NK-92 treated with Interleukin-12 subunit alpha and Interleukin-12 subunit beta, amount 100 ng/mL, for 24 hours (cell line): Measurements from ENCODE around the gene HHIPL1.

Experiments
- DNase-seq: peaks from one replicate; lab custom pipeline; 2025; lab: John Stamatoyannopoulos, UW

HHIPL1 gene

DNA sequence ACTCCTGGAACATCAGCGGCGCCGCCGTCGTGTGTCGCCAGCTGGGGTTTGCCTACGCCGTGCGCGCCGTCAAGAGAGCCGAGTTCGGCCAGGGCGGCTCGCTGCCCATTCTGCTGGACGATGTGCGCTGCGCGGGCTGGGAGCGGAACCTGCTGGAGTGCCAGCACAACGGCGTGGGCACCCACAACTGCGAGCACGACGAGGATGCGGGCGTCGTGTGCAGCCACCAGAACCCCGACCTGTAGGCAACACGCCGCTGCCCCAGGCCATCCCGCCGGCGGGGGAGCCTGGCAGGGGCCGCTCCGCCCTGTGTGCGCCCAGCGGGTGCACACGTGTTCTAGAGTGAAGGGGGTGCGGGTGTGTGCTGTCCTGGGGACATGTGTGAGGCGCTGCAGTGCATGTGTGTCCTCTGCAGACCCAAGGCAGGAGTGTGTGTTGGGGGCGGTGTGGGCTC is 30.5 kb downstream of the HHIPL1 start:
- DNase-seq = no peak

DNA sequence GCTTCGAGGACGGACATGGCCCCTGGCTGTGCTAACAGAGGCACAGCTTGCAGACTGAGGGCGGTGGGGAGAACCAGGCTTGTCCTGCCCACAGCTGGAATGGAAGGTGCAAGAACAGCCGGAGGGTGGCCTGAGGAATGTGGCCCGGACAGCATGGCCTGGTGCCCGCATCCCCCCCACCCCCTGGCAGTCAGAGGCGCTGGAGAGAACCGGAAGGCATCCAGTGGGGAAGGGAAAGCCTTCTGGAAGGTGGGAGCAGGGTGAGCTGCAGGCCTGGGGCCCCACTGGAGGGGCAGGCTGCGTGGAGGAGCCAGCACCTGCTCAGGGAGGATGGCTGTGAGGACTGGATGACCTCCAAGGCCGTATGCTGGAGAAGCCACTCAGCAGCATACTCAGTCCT is 31.0 kb downstream of the HHIPL1 start:
- no peak for DNase-seq

DNA sequence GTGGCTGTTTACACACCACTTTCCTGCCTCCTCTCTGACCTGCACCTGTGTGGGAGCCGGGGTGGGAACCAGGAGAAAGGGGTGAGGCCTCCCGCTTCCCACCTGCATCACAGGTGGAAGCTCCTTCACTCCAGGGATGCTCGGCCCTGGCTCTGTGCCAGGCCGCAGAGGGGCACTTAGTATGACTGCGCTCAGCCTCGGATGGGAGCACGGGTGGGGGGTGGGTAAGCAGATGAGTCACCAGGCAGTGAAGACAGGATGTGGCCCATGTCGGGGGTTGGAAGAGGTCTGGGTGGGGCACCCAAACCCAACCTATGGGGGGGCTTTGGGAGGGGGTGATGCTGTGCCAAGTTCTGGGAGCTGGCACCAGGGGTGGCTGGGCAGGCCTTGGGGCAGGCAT is 31.7 kb downstream of the HHIPL1 start:
- DNase-seq = no peak

DNA sequence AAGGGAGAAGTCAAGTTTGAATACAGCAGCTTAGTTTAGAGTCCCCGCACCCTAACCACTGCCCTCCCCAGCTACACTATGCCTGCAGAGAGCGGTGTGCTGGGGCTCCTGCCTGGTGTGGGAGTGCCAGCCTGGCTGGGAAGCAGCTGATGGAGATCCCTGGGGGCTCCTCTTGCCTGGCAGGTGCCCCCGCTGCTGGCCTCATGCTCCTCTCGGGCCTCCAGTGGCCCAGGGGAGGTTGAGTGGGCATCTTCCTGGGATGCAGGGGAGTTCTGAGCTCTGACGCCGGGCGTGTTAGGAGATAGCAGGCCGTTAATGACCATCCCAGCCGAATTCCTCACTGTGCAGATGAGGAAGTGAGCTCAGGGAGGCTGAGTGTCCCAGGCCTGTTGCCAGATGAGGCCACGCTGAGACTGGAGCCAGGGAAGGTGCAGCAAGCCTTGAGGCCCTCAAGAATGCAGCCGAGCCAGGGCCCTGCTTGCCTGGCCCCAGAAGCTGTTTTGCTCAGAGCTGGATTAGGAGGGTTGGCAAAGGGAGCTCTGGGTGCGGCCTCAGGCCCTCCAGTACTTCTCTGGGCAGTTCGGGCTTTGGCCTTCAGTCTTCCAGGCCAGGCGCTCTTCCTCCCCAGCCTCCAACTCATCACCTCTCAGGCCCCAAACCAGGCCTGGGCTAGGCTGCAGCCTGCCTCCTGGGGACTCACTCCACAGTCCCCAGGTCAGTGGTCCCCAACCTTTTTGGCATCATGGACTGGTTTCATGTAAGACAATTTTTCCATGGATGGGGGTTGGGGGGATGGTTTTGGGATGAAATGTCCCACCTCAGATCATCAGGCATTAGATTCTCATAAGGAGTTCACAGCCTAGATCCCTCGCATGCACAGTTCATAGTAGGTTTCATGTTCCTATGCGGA is 32.6 kb downstream of the HHIPL1 start:
- no peak for DNase-seq

DNA sequence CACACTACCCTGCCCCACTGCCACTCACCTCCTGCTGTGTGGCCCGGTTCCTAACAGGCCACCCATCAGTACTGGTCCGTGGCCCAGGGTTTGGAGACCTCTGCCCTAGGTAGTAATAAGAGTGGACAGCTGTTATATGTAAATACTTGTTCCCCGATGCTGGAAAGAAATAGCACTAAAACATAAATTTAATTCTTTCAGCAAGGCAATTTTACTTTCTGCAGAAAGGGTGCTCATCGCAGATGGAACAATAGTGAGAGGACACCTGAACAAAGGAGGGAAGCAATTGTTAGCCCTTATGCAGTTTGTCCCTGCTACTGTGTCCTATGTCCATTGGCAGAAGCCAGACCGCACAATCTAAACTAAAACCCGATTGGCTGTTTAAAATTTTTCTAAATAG is 33.3 kb downstream of the HHIPL1 start:
- no peak for DNase-seq

DNA sequence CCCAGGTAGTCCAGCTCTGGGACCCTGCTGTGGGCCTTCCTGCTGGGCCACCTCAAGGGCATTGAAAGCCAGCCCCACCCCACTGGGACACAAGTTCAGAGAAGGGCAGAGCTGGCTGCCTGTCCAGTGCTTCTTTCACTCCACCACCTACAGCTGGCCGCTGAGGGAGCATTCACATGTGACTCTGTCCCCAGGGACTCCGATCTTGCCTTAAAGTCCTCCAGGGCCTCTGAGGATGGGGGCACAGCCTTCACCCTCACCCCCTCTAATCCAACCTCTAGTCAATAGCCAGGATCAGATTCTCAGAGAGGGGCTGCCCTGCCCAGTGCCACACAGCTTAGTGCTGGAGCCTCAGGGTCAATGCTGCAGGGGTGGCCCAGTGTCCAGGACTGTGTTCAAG is 34.2 kb downstream of the HHIPL1 start:
- no peak for DNase-seq

DNA sequence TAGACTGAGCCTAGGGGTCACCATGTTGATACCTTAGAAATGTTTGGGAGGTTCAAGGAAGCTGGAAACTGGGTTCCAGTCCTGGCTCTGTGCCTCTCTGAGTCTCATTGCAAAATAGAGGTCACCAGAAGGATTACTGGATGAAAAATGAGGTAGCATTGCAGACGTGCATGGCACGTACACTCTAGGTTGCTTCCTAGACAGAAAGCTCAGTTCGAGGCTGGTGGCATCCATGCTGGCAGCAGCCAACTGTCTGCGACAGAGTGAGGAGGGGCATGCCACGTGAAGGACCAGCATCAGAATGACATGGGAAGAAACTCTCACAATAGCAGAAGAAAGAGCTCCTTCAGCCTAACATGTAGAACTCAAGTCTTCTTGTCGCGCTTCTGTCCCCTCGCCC is 34.6 kb downstream of the HHIPL1 start:
- no peak for DNase-seq

DNA sequence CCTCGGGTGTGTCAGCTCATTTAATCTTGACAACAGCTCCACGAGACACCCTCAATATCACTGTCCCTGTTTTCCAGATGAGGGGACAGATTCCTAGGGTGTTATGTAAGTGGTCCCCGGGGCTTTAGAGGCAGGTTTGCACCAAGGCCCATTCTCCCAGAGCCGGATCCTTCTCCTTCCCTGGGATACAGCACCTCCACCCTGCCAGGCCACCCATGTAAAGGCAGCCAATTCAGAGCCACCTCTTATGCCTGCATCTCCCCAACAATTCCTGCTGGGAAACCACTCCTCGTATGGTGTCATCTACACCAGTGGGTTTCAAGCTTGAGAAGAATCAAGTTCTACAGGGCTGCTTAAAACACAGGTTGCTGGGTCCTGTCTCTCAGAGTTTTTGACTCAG is 35.1 kb downstream of the HHIPL1 start:
- no peak for DNase-seq

DNA sequence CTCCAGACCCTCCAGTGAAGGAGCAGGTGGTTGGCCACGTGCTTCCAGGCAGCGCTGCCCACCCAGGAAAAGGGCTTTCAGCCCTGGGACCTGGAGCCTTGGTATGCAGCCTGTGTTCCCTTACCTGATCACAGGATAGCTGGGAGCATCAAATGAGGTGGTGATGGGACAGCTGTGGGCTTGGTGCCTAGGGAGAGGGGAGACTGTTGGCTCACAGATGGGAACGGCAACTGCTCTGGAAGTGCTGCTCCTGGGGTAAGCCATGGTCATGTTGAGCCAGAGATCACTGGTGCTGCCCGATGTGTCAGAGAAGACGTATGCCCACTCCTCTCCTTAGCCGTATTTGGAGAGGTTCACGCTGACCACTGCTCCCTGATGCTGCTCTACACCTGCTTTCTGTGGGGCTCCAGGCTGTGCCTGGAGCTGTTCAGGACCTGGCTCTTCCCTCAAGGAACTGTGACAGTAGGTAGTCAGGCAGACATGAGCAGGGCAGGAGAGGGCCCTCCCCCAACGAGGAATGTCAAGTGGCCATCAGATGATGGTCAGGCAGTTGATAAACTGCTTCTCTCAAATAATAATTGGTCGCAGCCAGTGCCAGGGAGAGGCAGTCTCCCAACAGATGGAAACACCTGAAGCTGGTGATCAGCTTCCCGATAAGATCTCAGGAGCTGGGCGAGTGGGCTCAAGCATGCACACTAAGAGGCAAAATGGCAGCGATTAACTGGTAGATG is 36.3 kb downstream of the HHIPL1 start:
- no peak for DNase-seq

DNA sequence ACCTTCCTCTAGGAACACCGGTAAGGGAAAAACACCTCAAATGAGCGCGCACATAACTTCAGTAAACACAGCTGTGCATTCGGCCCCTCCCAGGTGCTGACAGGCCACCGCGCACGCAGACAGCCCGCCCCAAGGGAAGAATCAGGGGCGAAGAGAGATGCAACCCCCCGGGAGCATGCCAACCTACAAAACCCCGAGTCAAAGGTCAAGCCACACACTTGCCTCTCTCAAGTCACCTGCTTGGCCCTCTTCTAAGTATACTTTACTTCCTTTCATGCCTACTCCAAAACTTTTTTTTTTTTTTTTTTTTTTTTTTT is 36.9 kb downstream of the HHIPL1 start:
- no peak for DNase-seq

DNA sequence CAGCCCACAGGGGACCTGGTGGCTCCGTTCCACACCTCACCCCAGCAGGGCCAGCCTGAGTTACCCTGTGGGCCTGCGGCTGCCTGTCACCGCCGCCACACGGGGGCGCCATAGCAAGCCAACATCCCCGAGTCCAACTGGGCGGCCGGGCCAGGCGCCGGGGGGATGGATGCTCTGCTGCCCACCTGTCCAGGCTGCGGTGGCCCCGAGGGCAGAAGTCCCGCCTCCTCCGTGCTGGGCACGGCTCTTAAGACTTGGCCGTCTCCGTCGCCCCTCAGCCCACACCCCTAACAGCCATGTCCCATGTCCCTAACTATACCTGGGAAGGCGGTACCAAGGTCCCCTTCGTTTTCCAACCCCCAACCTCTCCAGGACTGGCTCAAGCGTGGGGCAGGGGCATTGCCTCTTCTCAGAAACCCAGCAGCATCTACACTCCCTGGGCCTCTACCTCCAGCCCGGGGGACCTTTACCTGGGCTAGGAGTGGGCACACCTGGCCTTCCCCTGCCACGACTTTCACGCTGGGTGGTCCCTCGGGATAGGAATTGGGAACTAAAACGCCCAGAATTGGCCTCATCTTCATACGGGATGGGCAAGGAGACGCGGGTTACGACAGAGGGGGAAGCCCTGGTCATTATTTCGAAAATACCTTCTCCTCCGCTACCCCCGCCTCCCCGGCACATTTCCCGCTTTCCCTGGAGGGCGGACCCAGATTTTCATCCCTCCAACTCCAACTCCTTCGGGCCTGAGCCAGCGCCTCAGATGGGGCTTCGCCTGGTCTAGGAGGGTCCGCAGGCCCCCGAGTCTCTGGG is 38.1 kb downstream of the HHIPL1 start:
- DNase-seq = peak; percentile 72

DNA sequence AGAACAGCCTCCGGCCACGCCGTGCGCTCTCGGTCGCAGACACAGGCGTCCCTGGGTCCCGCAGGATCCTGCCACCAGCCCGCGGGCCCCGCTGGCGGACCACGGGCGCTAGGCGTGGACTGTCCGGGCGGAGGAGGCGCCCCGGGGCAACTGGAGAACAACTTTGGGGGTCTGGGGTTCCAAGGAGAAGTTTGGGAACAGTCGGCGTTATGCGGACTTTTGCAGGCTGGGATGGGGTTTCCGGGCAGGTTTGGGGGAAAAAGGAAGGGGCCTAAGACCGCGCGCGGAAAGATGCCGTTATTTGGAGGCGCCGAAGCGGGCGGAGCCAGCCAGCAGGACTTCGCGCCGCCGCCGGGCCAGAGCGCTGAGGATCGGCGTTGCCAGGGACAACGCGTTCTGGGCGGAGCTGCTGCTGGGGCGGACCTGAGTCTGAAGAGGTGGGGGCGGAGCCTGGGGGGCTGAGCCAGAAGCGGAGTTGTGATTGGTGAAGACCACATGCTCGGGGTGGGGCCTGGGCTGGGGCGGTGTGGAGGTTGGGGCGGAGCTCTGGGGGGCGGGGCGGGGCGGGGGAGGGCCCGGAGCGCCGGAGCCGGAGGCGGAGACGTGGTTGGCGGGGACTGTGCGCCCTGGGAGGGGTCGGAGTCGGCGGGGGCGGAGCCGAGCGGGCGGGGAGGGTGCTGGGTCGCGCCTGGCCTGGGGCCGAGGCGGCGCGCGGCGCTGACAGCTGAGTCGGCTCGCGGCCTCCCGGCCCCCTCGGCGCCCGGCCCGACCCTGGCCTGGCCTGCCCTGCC is 38.9 kb downstream of the HHIPL1 start, which contains the start of gene CYP46A1:
Gene CYP46A1, plus strand, starts transcription at position 680 of the 791 bp plus-strand sequence. CDS start 120 bp downstream, outside the sequence.
- DNase-seq = peak; percentile 97

DNA sequence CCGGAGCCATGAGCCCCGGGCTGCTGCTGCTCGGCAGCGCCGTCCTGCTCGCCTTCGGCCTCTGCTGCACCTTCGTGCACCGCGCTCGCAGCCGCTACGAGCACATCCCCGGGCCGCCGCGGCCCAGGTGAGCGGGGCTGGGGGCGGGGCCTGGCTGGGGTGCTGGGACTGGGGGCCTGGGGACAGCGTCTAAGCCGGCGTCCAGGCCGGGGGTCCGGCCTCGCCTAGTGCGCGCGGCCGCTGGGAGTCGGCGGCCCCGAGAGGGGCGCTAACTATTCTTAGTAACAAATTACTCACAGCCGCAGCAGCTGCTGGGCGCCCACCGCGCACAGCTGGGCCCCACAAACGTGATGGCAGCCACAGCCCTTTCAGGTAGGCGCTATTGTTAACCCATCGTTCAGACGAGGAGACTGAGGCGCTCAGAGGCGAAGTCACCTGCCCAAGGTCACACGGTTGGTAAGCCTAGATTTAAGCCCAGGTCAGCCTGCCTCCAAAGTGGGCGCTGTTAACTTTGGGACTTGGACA is 39.5 kb downstream of the HHIPL1 start:
- DNase-seq = no peak

DNA sequence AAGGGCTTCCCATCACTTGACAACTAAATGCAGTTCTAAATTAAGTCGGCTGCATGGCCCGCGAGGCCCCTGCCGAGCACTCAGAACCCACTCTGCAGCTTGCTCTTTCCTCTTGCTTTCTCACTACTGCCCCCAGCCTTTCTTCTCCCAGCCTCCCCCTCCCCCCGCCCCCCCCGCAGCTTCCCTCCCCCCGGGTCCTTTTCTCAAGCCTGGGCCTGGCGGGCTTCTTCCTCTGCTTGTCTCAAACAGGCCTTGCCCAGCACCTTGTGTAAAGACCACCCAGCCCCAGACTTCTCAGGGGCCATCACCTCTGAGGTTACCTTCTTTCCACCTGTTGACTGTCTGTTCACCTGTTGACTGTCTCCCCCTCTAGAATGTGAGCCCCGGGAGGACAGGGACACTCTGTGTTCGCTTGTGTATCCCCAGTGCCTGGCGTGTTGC is 40.2 kb downstream of the HHIPL1 start:
- no peak for DNase-seq

DNA sequence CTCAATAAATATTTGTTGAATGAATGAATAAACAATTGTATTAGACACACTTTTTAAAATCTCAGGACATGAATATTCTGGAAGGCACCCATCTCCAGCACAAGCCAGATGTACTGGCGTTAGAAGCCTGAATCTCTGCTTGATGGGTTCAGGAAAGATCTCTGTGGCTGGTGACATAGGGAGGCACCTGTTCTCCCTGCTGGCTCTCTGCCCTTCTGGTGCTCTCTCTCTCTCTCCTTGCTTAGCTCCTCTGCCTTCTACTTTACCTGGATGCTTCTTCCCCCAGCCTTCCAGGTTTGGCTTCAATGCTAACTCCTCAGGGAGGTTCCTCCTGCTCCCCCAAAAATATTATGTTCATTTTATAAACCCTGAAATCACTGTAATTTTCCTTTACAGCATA is 40.7 kb downstream of the HHIPL1 start:
- no peak for DNase-seq

DNA sequence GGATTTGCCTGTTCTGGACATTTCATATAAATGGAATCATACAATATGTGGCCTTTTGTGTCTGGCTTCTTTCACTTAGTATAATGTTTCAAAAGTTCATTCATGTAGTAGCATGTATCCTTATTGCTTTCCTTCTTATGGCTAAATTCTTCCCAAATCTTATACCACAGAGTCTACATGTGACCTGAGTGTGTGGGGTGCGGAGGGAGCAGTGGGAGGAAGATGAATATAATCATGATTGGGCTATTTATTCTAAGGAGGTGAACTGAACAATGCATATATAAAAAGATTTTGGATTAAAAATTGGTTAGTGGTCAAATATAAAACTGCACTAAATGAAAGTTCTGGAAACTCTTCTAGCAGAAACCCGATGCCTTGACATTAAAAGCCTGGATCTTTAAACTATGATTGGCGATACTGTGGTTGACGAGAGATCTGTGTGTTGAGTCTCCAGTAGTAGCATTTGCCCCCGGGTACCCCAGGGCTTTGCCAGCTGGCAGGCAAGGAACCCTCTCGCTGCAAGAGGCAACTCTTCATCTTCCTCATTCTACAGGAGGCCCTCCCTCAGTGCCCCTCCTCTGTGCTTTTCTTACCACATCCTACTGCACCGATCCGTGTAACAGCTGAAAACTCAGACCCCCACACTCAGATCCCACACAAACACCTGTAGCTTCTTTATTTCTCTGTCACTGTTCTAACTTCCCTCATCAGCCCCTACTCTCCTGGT is 41.8 kb downstream of the HHIPL1 start:
- no peak for DNase-seq

DNA sequence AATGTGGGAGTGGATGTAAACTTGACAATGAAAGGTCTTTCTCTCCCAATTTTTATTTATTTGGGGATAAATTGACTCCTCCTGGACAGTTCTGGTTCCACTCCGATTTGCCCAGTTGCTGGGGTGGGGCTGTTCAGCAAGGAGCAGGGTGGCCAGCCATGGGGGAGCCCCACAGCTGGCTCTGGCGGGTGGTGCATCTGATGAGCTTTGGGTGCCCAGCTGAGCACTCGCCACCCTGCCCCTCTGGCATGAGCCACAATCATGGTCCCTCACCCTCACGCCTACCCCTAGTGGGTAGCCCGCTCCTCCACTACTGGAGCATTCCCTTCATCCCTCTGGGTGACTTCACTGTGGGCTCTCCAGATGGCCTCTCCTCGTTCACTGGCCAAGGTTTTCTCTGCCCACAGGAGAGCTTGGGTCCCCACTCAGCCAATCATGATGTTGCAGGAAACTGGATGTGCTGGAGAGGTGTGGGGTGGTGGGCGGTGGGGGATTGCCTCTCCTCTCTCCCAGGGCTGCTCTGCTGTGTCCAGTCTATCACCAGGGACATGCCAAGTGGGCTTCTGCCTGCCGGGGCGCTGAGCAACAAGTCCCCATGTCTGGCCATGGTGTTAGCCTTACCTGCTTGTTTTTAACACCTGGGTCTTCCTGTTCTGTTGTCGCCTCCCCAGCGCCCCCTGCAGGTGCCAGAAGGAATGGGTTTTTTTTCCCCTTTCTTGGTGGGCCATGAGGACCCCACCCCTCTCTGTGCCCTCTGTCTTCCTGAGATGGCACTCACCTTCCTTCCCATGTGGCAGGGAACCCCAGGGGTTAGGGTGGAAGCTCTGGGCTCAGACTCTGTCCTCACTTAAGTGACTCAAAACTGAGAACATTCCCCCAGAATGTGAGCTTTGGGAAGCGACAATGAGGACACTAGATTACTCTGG is 42.6 kb downstream of the HHIPL1 start:
- no peak for DNase-seq

DNA sequence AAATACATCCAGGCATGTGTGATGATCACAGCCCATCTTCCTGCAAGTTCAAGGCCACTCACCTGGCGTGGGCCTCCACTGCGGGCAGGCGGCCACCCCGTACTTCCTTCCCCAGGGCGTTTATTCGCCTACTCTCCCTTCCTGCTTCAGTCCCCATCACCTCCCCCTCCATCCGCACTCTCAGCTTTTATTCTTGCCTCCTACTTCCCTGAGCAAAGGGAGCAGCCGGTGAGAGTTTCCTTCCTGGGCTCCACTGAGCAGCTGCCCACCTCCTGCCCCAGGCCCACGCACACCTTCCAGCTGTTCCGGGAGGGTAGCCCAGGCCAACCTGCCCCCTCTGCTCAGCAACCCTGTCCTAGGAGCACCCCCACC is 43.3 kb downstream of the HHIPL1 start:
- no peak for DNase-seq

DNA sequence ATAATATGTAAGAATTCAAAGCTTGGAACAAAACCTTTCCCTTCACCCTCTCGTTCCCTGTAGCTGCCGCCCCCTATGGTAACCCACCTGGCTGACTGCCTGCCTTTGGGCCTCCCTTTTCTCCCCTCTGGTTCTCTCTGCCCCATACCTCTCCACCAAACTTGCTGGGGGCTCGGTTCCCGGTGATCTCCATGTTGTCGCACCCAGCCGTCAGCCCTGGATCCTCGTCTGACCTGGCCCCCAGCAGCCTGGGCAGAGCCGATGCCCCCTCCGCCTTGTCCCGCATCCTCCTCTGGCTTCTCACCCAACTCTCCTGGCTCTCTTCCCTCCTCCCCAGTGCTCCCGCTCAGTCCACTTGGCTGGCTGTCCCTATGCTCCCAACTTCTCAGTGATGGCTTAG is 43.7 kb downstream of the HHIPL1 start:
- DNase-seq = no peak
